Mesenchymal stem cell (in vitro differentiated cells and primary cell): ENCODE results near the gene RUSC1.

Experiments used
- DNase-seq: peaks from one replicate; pipeline ENCODE4 v3.0.0-alpha.2; 2013
- H2AFZ ChIP-seq: one replicate; pipeline ENCODE4 v1.6.1; 2013; ENCODE audit warnings: low read depth, mild to moderate bottlenecking, control low read depth, inconsistent platforms, low read length, moderate library complexity
- H2AK5ac ChIP-seq: 2 replicates; pipeline ENCODE4 v1.6.1; 2013; ENCODE audit warnings: low read length, moderate library complexity, mild to moderate bottlenecking, inconsistent platforms; ENCODE audit not compliant: severe bottlenecking
- H2BK120ac ChIP-seq: one replicate; pipeline ENCODE4 v1.6.1; 2013; ENCODE audit warnings: low read depth, mild to moderate bottlenecking, inconsistent platforms, low read length, moderate library complexity
- H2BK12ac ChIP-seq, 2 experiments: one replicate each; pipeline ENCODE4 v1.6.1; 2013; ENCODE audit warnings: inconsistent platforms in 2 of 2, low read length in 2 of 2, mild to moderate bottlenecking in 2 of 2, moderate library complexity in 2 of 2, control low read depth in 1 of 2
- H2BK15ac ChIP-seq: one replicate; pipeline ENCODE4 v1.6.1; 2013; ENCODE audit warnings: mild to moderate bottlenecking, low read depth, inconsistent platforms; ENCODE audit not compliant: poor library complexity, severe bottlenecking
- H2BK5ac ChIP-seq: 2 replicates; pipeline ENCODE4 v1.6.1; 2013; ENCODE audit warnings: low read depth, mild to moderate bottlenecking, low read length, control low read depth, inconsistent platforms; ENCODE audit not compliant: poor library complexity, severe bottlenecking
- H3K14ac ChIP-seq, 2 experiments: one replicate each; pipeline ENCODE4 v1.6.1; 2013; ENCODE audit warnings: inconsistent platforms in 2 of 2, low read length in 2 of 2, control low read depth in 1 of 2, mild to moderate bottlenecking in 1 of 2, moderate library complexity in 1 of 2
- H3K18ac ChIP-seq, 2 experiments: one replicate each; pipeline ENCODE4 v1.6.1; 2013; ENCODE audit warnings: inconsistent platforms in 2 of 2, low read length in 2 of 2, control low read depth in 1 of 2, low read depth in 1 of 2, mild to moderate bottlenecking in 1 of 2
- H3K23ac ChIP-seq, 2 experiments: one replicate each; pipeline ENCODE4 v1.6.1; 2013; ENCODE audit warnings: inconsistent platforms in 2 of 2, low read length in 2 of 2, mild to moderate bottlenecking in 2 of 2, moderate library complexity in 2 of 2, control low read depth in 1 of 2
- H3K27ac ChIP-seq: 2 replicates; pipeline ENCODE4 v1.5.1; 2013; ENCODE audit warnings: mild to moderate bottlenecking, moderate library complexity, low read length, control low read depth, inconsistent platforms; ENCODE audit not compliant: poor library complexity, severe bottlenecking
- H3K27me3 ChIP-seq, 2 experiments: 2 replicates each; pipeline versions ENCODE4 v1.6.1 to v1.7.0; 2013; ENCODE audit warnings: low read length in 2 of 2, mild to moderate bottlenecking in 2 of 2, moderate library complexity in 2 of 2, control low read depth in 1 of 2, inconsistent platforms in 1 of 2; ENCODE audit not compliant: control insufficient read depth in 1 of 2, insufficient read depth in 1 of 2
- H3K36me3 ChIP-seq, 2 experiments: 2 replicates each; pipeline versions ENCODE4 v1.6.1 to v1.7.0; 2013; ENCODE audit warnings: low read length in 2 of 2, control low read depth in 1 of 2, inconsistent platforms in 1 of 2, low read depth in 1 of 2, mild to moderate bottlenecking in 1 of 2; ENCODE audit not compliant: insufficient read depth in 2 of 2, control insufficient read depth in 1 of 2
- H3K4ac ChIP-seq, 2 experiments: one replicate each; pipeline ENCODE4 v1.6.1; 2013; ENCODE audit warnings: inconsistent platforms in 2 of 2, low read length in 2 of 2, mild to moderate bottlenecking in 2 of 2, moderate library complexity in 2 of 2, control low read depth in 1 of 2, low read depth in 1 of 2
- H3K4me1 ChIP-seq: 2 replicates; pipeline ENCODE4 v1.6.1; 2013; ENCODE audit warnings: low read depth, low read length, control low read depth; ENCODE audit not compliant: control insufficient read depth, insufficient read depth
- H3K4me2 ChIP-seq: 2 replicates; pipeline ENCODE4 v1.6.1; 2013; ENCODE audit warnings: low read length, mild to moderate bottlenecking, inconsistent platforms; ENCODE audit not compliant: poor library complexity, severe bottlenecking
- H3K4me3 ChIP-seq, 2 experiments: 2 replicates each; pipeline versions ENCODE4 v1.5.1 to v1.7.0; 2013; ENCODE audit warnings: low read length in 2 of 2, mild to moderate bottlenecking in 2 of 2, control low read depth in 1 of 2, low read depth in 1 of 2; ENCODE audit not compliant: insufficient read depth in 1 of 2
- H3K79me1 ChIP-seq: replicated peaks from 2 replicates; pipeline ENCODE4 v1.6.1; 2013; ENCODE audit warnings: mild to moderate bottlenecking, control low read depth, low read length, inconsistent platforms; ENCODE audit not compliant: poor library complexity, severe bottlenecking
- H3K9ac ChIP-seq: 2 replicates; pipeline ENCODE4 v1.7.0; 2013; ENCODE audit warnings: mild to moderate bottlenecking, low read length, moderate library complexity
- H3K9me3 ChIP-seq: 2 replicates; pipeline ENCODE4 v1.7.0; 2013; ENCODE audit warnings: mild to moderate bottlenecking, low read length; ENCODE audit not compliant: control insufficient read depth
- H4K8ac ChIP-seq: one replicate; pipeline ENCODE4 v1.6.1; 2013; ENCODE audit warnings: inconsistent platforms, mild to moderate bottlenecking, low read length, moderate library complexity
- H4K91ac ChIP-seq: one replicate; pipeline ENCODE4 v1.6.1; 2013; ENCODE audit warnings: mild to moderate bottlenecking, low read length, inconsistent platforms
- WGBS: methylation state at CpG from one replicate; pipeline ENCODE4 v1.1.7; 2013; ENCODE audit warnings: mixed read lengths; 5-methylcytosine and 5-hydroxymethylcytosine counted together

The RUSC1 gene

GRCh38 chr1:155277070-155277901 lies 43.4 kb upstream of the RUSC1 start, which contains the start of gene HCN3:
Gene HCN3 (plus strand): TSS chr1:155277463. CDS start chr1:155277591, 128 bp downstream.
- H2BK5ac ChIP-seq: no peak within 1 kb of the TSS
- no peak within 1 kb of the TSS for H3K4ac ChIP-seq
- peaks cover 4% of the 10 kb centered on the region for H3K79me1 ChIP-seq
- under 1% methylated on average over 63 of the region's 68 CpGs for WGBS
- H3K9ac ChIP-seq: peak within 1 kb of the TSS; percentile 78
- H4K8ac ChIP-seq: no peak within 1 kb of the TSS
- peaks cover 8% of the 10 kb centered on the region for H3K4me1 ChIP-seq
- peak; percentile 95 for DNase-seq
- H2BK120ac ChIP-seq: no peak within 1 kb of the TSS
- H3K27me3 ChIP-seq: no peaks in the 10 kb centered on the region
- H3K23ac ChIP-seq: no peak within 1 kb of the TSS
- no peaks in the 10 kb centered on the region for H3K9me3 ChIP-seq
- H3K14ac ChIP-seq: no peak within 1 kb of the TSS
- peak within 1 kb of the TSS; percentile 91 for H2AFZ ChIP-seq
- peaks cover under 1 to 1% of the 10 kb centered on the region in 2 experiments for H3K36me3 ChIP-seq
- peak within 1 kb of the TSS; percentile 49 for H2BK15ac ChIP-seq
- H3K4me2 ChIP-seq: peak within 1 kb of the TSS; percentile 98
- H3K4me3 ChIP-seq: peak within 1 kb of the TSS; percentile 70 to 89
- H3K27ac ChIP-seq: no peak within 1 kb of the TSS
- no peak within 1 kb of the TSS for H4K91ac ChIP-seq
- H3K18ac ChIP-seq: peak within 1 kb of the TSS in 1 of 2 experiments; percentile 11
- no peak within 1 kb of the TSS for H2AK5ac ChIP-seq
- H2BK12ac ChIP-seq: no peak within 1 kb of the TSS

GRCh38 chr1:155277902-155278688 lies 42.6 kb upstream of the RUSC1 start:
- Histone ChIP-seq H2BK120ac (no peak overlapping the region), H3K14ac (no peak overlapping the region), H4K91ac (no peak overlapping the region), H2AFZ (peak overlapping the region; percentile 91), H3K79me1 (peaks cover 4% of the 10 kb centered on the region), H4K8ac (no peak overlapping the region), H3K9me3 (no peaks in the 10 kb centered on the region), H3K4me1 (peaks cover 8% of the 10 kb centered on the region), H3K27me3 (no peaks in the 10 kb centered on the region), H3K27ac (no peak overlapping the region), H2BK12ac (no peak overlapping the region), H2BK5ac (no peak overlapping the region), H3K23ac (no peak overlapping the region), H2AK5ac (no peak overlapping the region), H3K36me3 (peaks cover 3 to 8% of the 10 kb centered on the region in 2 experiments), H3K18ac (no peak overlapping the region), H3K4me2 (peak overlapping the region; percentile 98), H3K4ac (no peak overlapping the region), H2BK15ac (no peak overlapping the region), H3K9ac (peak overlapping the region; percentile 78), H3K4me3 (peak overlapping the region; percentile 70 to 89)
- peak; percentile 46 for DNase-seq
- 0% methylated on average over 25 of the region's 29 CpGs for WGBS

- Histone ChIP-seq H2BK12ac (no peak overlapping the region), H4K91ac (no peak overlapping the region), H2BK5ac (no peak overlapping the region), H2BK120ac (no peak overlapping the region), H3K4me1 (peaks cover 8% of the 10 kb centered on the region), H3K79me1 (peaks cover 4% of the 10 kb centered on the region), H3K4me2 (no peak overlapping the region), H4K8ac (no peak overlapping the region), H3K4me3 (peak overlapping the region in 1 of 2 experiments; percentile 89), H3K14ac (no peak overlapping the region), H3K9ac (no peak overlapping the region), H2BK15ac (no peak overlapping the region), H3K4ac (no peak overlapping the region), H3K9me3 (no peaks in the 10 kb centered on the region), H3K27me3 (no peaks in the 10 kb centered on the region), H3K36me3 (peaks cover 4 to 10% of the 10 kb centered on the region in 2 experiments), H3K18ac (no peak overlapping the region), H2AFZ (no peak overlapping the region), H3K23ac (no peak overlapping the region), H3K27ac (no peak overlapping the region), H2AK5ac (no peak overlapping the region)
- DNase-seq: no peak
- 64% methylated on average over 9 of the region's 10 CpGs for WGBS
Measured at GRCh38 chr1:155278689-155279160, 42.0 kb upstream of the RUSC1 start.

- Histone ChIP-seq H3K4me3 (no peak overlapping the region), H3K4ac (no peak overlapping the region), H4K91ac (no peak overlapping the region), H3K18ac (no peak overlapping the region), H2BK15ac (no peak overlapping the region), H3K79me1 (peaks cover 4% of the 10 kb centered on the region), H2BK5ac (no peak overlapping the region), H2AFZ (no peak overlapping the region), H3K4me1 (peaks cover 5% of the 10 kb centered on the region), H2BK120ac (no peak overlapping the region), H4K8ac (no peak overlapping the region), H2BK12ac (no peak overlapping the region), H3K27me3 (no peaks in the 10 kb centered on the region), H3K27ac (no peak overlapping the region), H3K9me3 (no peaks in the 10 kb centered on the region), H3K36me3 (peaks cover 8 to 15% of the 10 kb centered on the region in 2 experiments), H3K23ac (peak overlapping the region in 1 of 2 experiments; percentile 10), H2AK5ac (no peak overlapping the region), H3K9ac (no peak overlapping the region), H3K4me2 (no peak overlapping the region), H3K14ac (no peak overlapping the region)
- WGBS: 81% methylated on average over 2 of the region's 2 CpGs
- DNase-seq: no peak
Measured at GRCh38 chr1:155279268-155279667, 41.4 kb upstream of the RUSC1 start.
